Measurements from ENCODE around the gene SSTR5. TPM values are rescaled to one million over a fixed set of nuclear protein-coding genes. Genes with fewer than 3 reads are reported as not detected.

Gene SSTR5
- total and polyA plus RNA-seq, 10 of the 15 experiments (the other 5 are each of a cell fraction or from before 2014, with no cell fraction given): not detected

DNA sequence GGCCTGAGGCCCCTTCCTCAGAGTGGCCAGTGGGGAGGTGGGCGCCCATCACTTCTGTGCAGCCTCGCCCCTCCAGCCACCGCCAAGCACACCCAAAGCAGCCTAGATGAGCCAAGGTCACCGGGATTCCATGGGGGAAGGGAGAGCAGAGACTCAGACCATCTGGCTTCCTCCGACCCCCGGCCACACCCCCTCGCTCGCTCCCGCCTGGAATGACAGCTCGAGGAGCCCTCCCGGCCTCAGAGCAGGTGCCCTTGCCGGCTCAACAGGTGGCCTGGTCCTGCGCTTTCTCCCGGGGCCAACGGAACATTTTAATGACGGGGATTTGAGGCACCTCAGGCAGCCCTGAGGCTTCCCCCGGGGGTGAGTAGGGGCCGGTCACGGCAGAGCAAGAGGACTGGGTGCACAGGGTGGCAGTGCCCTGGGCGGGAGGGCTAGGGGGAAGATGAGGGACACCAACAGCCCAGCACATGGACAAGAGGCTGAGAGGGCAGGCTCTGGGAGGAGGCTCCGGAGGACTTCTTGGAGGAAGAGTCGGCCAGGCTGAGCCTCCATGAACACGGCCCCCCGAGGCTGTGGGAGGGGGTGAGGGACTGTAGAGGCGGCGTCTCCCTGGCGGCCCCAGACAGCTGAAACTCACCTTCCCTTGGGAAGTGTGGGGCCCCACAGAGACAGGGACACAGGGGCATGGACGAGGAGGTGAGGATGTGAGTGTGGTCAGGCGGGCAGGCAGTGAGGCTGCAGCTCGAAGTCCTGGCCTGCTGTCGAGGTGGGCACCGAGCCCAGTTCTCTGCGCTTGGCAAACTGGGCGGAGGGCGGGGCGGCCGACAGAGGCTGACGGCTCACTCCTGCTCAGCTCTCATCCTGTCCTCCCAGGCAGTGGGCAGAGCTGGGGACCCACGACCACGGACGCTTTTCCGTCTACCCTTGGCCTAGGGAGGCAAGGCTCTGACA lies 36.0 kb downstream of the SSTR5 start:
- no peaks in the 10 kb centered on the region for H3K4me1 ChIP-seq (ENCODE audit: control insufficient read depth, insufficient read depth, low read length)
- H3K9me3 ChIP-seq (replicated peaks; ENCODE audit: control insufficient read depth, insufficient read depth, low read length): no peaks in the 10 kb centered on the region
- TF ChIP-seq, protein P1, sequence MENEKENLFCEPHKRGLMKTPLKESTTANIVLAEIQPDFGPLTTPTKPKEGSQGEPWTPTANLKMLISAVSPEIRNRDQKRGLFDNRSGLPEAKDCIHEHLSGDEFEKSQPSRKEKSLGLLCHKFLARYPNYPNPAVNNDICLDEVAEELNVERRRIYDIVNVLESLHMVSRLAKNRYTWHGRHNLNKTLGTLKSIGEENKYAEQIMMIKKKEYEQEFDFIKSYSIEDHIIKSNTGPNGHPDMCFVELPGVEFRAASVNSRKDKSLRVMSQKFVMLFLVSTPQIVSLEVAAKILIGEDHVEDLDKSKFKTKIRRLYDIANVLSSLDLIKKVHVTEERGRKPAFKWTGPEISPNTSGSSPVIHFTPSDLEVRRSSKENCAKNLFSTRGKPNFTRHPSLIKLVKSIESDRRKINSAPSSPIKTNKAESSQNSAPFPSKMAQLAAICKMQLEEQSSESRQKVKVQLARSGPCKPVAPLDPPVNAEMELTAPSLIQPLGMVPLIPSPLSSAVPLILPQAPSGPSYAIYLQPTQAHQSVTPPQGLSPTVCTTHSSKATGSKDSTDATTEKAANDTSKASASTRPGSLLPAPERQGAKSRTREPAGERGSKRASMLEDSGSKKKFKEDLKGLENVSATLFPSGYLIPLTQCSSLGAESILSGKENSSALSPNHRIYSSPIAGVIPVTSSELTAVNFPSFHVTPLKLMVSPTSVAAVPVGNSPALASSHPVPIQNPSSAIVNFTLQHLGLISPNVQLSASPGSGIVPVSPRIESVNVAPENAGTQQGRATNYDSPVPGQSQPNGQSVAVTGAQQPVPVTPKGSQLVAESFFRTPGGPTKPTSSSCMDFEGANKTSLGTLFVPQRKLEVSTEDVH (IDR thresholded peaks at IDR 0.05; ENCODE audit: low read depth, partially characterized antibody): no peak
- TF ChIP-seq HDAC2 (IDR thresholded peaks at IDR 0.05) (no peak), PAX5 (IDR thresholded peaks at IDR 0.05; ENCODE audit: borderline replicate concordance, low read depth, low read length) (no peak), LARP7 (IDR thresholded peaks at IDR 0.05) (no peak), DPF2 (IDR thresholded peaks at IDR 0.05) (no peak), RCOR1 (conservative IDR thresholded peaks at IDR 0.05; ENCODE audit: low read depth, low read length) (no peak), ZNF24 (IDR thresholded peaks at IDR 0.05) (no peak), ZNF384 (IDR thresholded peaks at IDR 0.05; ENCODE audit: borderline replicate concordance, low read depth, low read length) (no peak), SMAD1 (IDR thresholded peaks at IDR 0.05; ENCODE audit: low read depth, partially characterized antibody) (no peak), NFXL1 (IDR thresholded peaks at IDR 0.05; ENCODE audit: borderline replicate concordance) (no peak), MEF2B (IDR thresholded peaks at IDR 0.05; ENCODE audit: partially characterized antibody, poor library complexity, severe bottlenecking) (no peak)
- H3K79me2 ChIP-seq (ENCODE audit: control insufficient read depth, insufficient read depth, low read length): no peaks in the 10 kb centered on the region
- ChIA-PET POLR2A (no interaction called here), SMC1A (ENCODE audit: uncharacterized antibody, unreplicated experiment) (no interaction called here), CTCF (no interaction called here), RAD21 (ENCODE audit: unreplicated experiment) (no interaction called here)
- intact Hi-C loops (cut with micrococcal nuclease; ENCODE audit: unreplicated experiment): no loop called here
- DNase-seq (ENCODE audit: low read depth, low spot score) (no peak), FAIRE-seq (no peak), ATAC-seq (no peak)
- no peak overlapping the region for H3K4me2 ChIP-seq (ENCODE audit: control insufficient read depth, insufficient read depth)
- 32% methylated on average over 42 of the region's 42 CpGs for WGBS (ENCODE audit: insufficient coverage, insufficient replicate concordance, low lambda C conversion rate, missing lambda C conversion rate)
- in situ Hi-C loops (cut with MboI): no loop called here
- H3K27ac ChIP-seq (ENCODE audit: control insufficient read depth, insufficient read depth): no peak overlapping the region
- no peak overlapping the region for H3K9ac ChIP-seq (ENCODE audit: control insufficient read depth, insufficient read depth, low read length)
- no TSS peak for BruUV-seq (replicated peaks)
- H3K27me3 ChIP-seq (replicated peaks in 1 of 2; ENCODE audit: control insufficient read depth in 2 of 2, insufficient read depth in 2 of 2, low read length in 1 of 2): no peaks in the 10 kb centered on the region
- H4K20me1 ChIP-seq (ENCODE audit: control insufficient read depth, insufficient read depth): no peaks in the 10 kb centered on the region
- no peak overlapping the region for H3K4me3 ChIP-seq
- no peak overlapping the region for H2AFZ ChIP-seq (ENCODE audit: control insufficient read depth, low read depth, low read length)
- H3K36me3 ChIP-seq (ENCODE audit: control insufficient read depth in 2 of 2, insufficient read depth in 2 of 2, low read length in 1 of 2): no peaks in the 10 kb centered on the region

Data from GM12878 (cell line).